Right atrium auricular region (tissue), 2 donors: ENCODE measurements around the gene ZCCHC7. TPM values are rescaled to one million over a fixed set of nuclear protein-coding genes. Genes with fewer than 3 reads are reported as not detected.

Experiments used
- DNase-seq: peaks from one replicate; pipeline ENCODE4 v3.0.0-alpha.2; 2019; ENCODE audit warnings: low spot score
- H3K27ac ChIP-seq, 2 donors: fragments of 200-600 bp; sonication (generic); 1 replicate in 1 of 2; 2 replicates in 1 of 2; pipeline ENCODE4 v1.5.1; 2016 to 2019
- H3K27me3 ChIP-seq, 2 donors: fragments of 200-600 bp; sonication (generic); one replicate each; pipeline versions ENCODE4 v1.5.1 to v1.6.0; 2017 to 2019
- H3K36me3 ChIP-seq: fragments of 200-600 bp; sonication (generic); one replicate; pipeline ENCODE4 v1.5.1; 2016
- H3K4me1 ChIP-seq, 2 donors: fragments of 200-600 bp; sonication (generic); one replicate each; pipeline versions ENCODE4 v1.5.1 to v1.6.0; 2017 to 2019
- H3K4me3 ChIP-seq, 2 donors: fragments of 200-600 bp; sonication (generic); 1 replicate in 1 of 2; 2 replicates in 1 of 2; pipeline ENCODE4 v1.5.1; 2017 to 2019; ENCODE audit warnings: mild to moderate bottlenecking in 1 of 2, moderate library complexity in 1 of 2
- H3K9me3 ChIP-seq, 2 donors: fragments of 200-600 bp; sonication (generic); one replicate each; pipeline ENCODE4 v1.5.1; 2019
- total RNA-seq, 2 donors: library from RNA; depleted of rRNA; stranded (reverse); fragments of >200 nt; gene quantifications; one replicate each; pipeline ENCODE4 v1.1.0, GENCODE V29; 2016
- TF ChIP-seq, protein P1 (sequence below), 2 donors: fragments of 200-600 bp; sonication (generic); IDR thresholded peaks; one replicate each; pipeline ENCODE4 v1.5.1; 2019; ENCODE audit warnings: antibody characterized with exemption in 2 of 2

The ZCCHC7 gene
- total RNA-seq, 2 donors from 2014 or later, result 8.1 to 8.6 TPM

DNA sequence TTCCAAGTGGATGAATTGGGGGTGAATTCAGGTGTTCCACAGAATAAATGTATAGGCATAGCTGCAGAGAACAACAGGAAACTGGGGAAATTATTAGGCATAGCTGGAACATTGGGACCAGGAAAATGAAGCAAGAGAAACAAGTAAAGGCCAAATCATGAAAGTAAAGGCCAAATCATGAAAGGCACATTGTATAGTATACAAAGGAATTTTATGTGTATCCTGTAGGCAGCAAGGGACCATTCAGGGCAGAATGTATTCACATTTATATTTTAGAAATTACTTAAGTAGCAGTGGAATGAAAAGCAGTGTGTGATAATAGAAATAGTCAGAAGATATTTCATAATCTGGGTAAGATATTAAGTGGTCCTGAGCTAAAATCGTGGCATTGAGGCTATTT is 174.8 kb downstream of the ZCCHC7 start:
- TF ChIP-seq, protein P1, sequence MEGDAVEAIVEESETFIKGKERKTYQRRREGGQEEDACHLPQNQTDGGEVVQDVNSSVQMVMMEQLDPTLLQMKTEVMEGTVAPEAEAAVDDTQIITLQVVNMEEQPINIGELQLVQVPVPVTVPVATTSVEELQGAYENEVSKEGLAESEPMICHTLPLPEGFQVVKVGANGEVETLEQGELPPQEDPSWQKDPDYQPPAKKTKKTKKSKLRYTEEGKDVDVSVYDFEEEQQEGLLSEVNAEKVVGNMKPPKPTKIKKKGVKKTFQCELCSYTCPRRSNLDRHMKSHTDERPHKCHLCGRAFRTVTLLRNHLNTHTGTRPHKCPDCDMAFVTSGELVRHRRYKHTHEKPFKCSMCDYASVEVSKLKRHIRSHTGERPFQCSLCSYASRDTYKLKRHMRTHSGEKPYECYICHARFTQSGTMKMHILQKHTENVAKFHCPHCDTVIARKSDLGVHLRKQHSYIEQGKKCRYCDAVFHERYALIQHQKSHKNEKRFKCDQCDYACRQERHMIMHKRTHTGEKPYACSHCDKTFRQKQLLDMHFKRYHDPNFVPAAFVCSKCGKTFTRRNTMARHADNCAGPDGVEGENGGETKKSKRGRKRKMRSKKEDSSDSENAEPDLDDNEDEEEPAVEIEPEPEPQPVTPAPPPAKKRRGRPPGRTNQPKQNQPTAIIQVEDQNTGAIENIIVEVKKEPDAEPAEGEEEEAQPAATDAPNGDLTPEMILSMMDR (IDR thresholded peaks at IDR 0.05), result no peak
- H3K4me3 ChIP-seq, result no peak overlapping the region
- H3K9me3 ChIP-seq, result no peaks in the 10 kb centered on the region
- no peaks in the 10 kb centered on the region for H3K36me3 ChIP-seq
- H3K4me1 ChIP-seq, result peaks cover 0 to 6% of the 10 kb centered on the region in 2 donors
- DNase-seq, result no peak
- H3K27me3 ChIP-seq, result no peaks in the 10 kb centered on the region
- no peak overlapping the region for H3K27ac ChIP-seq

DNA sequence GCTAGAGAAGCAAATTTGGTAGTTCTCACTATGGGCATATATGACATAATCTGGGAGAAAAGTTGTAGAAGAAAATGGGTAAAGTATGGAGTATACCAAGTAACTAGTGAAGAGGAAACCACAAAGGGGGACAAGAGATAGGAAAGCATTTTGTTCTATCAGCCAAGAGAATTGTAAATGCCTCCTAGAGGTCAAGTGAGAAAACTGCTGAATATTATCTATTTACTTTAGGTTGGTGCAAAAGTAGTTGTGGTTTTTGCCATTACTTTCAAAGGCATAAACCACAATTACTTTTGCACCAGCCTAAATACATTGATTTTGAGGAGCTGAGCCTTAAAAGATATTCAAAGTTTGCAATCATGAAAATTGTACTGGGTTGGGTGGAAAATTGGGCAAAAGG is 175.4 kb downstream of the ZCCHC7 start:
- H3K4me1 ChIP-seq, result peaks cover 0 to 6% of the 10 kb centered on the region in 2 donors
- DNase-seq, result no peak
- no peaks in the 10 kb centered on the region for H3K36me3 ChIP-seq
- no peak overlapping the region for H3K27ac ChIP-seq
- no peak overlapping the region for H3K4me3 ChIP-seq
- no peaks in the 10 kb centered on the region for H3K27me3 ChIP-seq
- no peaks in the 10 kb centered on the region for H3K9me3 ChIP-seq
- TF ChIP-seq, protein P1 (IDR thresholded peaks at IDR 0.05), result no peak

DNA sequence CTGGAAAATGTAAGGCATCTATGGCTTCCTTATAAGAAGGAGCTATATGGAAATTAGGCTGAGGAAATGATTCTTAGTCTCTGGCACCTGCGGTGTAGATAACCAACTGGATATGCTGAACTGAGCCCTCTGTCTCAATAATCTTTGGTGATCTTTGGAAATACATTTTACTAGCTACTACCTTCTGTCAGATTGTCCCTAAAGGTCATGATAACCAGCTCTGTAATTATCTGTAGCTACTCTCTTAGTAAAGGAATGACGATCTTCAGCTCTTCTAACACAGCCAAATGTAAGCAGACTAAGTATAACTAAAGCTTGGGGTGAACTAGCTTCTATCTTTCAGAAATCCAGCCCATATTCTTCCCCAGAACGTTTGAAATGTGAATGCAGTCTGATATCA is 177.2 kb downstream of the ZCCHC7 start:
- no peak overlapping the region for H3K4me3 ChIP-seq
- H3K27me3 ChIP-seq, result no peaks in the 10 kb centered on the region
- TF ChIP-seq, protein P1 (IDR thresholded peaks at IDR 0.05), result no peak
- H3K36me3 ChIP-seq, result no peaks in the 10 kb centered on the region
- peaks cover 0 to 6% of the 10 kb centered on the region in 2 donors for H3K4me1 ChIP-seq
- DNase-seq, result no peak
- no peaks in the 10 kb centered on the region for H3K9me3 ChIP-seq
- H3K27ac ChIP-seq, result no peak overlapping the region

DNA sequence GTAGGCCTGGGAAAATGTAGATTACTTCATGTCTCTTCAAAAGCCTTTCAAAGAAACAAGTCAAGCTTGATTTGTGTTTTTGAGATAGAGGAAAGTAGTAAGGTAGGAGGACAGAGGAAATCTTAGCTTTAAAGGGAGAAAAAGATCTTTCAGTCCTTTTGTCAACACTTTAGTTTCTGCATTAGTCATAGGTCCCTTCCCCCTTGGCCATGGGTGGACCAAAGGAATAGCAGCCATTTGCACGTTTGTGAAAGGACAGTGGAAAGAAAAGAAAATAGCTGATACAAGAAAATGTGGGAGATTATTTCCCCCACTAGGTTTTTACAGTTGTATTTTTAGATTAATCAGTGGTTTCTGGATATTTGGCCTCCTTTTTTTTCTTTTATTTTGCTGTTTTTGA is 180.2 kb downstream of the ZCCHC7 start:
- H3K27me3 ChIP-seq, result no peaks in the 10 kb centered on the region
- no peaks in the 10 kb centered on the region for H3K36me3 ChIP-seq
- H3K27ac ChIP-seq, result no peak overlapping the region
- H3K9me3 ChIP-seq, result no peaks in the 10 kb centered on the region
- no peak for DNase-seq
- TF ChIP-seq, protein P1 (IDR thresholded peaks at IDR 0.05), result no peak
- no peaks in the 10 kb centered on the region for H3K4me1 ChIP-seq
- H3K4me3 ChIP-seq, result no peak overlapping the region

DNA sequence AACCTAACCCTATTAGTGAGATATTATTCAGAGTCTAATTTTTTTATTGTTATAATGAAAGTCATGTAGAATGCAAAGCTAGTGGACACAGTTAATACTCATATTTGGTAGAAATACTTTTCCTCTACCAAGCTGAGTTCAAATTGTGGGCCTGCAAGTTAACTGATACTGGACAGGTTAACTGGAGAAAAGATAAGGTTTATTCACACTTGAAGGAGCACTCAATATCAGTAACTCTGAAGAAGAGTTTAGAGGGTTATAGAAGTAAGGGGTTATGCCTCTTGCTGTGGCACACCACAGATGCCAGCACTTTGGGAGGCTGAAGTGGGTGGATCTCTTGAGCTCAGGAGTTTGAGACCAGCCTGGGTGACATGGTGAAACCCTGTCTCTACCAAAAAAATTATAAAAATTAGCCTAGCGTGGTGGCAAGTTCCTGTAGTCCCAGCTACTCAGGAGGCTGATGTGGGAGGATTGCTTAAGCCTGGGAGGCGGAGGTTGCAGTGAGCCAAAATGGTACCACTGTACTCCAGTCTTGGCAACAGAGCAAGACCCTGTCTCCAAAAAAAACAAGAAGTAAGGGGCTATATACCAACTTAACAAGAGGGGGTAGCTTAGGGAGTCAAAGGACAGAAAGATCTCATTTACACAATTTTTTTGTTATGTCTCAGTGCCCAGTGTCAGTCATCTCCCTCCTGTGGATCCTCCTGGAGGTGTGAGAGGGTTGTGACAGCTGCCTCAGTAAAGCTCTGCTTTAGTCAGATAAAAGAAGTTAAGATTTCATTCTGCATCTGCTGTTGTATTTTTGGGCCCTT is 180.9 kb downstream of the ZCCHC7 start:
- no peaks in the 10 kb centered on the region for H3K4me1 ChIP-seq
- H3K27me3 ChIP-seq, result no peaks in the 10 kb centered on the region
- no peak overlapping the region for H3K27ac ChIP-seq
- no peaks in the 10 kb centered on the region for H3K9me3 ChIP-seq
- no peak overlapping the region for H3K4me3 ChIP-seq
- H3K36me3 ChIP-seq, result no peaks in the 10 kb centered on the region
- TF ChIP-seq, protein P1 (IDR thresholded peaks at IDR 0.05), result no peak
- DNase-seq, result no peak

DNA sequence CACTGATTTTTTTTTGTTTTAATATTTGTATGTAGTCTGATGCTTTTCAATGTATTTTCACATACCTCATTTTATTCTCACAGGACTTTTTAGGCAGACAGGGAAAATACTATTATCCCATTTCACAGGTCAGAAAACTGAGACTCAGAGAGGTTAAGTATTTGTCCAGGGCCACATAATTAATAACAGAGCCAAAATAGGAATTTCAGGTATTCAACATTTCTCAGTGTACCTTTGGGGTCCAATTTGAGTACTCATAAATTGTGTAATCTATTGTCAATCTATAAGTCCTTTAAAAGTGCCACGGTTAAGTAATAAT is 181.4 kb downstream of the ZCCHC7 start:
- H3K36me3 ChIP-seq, result no peaks in the 10 kb centered on the region
- H3K4me3 ChIP-seq, result no peak overlapping the region
- no peaks in the 10 kb centered on the region for H3K4me1 ChIP-seq
- H3K9me3 ChIP-seq, result no peaks in the 10 kb centered on the region
- no peak for DNase-seq
- TF ChIP-seq, protein P1 (IDR thresholded peaks at IDR 0.05), result no peak
- H3K27me3 ChIP-seq, result no peaks in the 10 kb centered on the region
- no peak overlapping the region for H3K27ac ChIP-seq
